ENCODE measurements around the gene CPED1. TPM values are rescaled to one million over a fixed set of nuclear protein-coding genes. Genes with fewer than 3 reads are reported as not detected.

Gene CPED1
- polyA plus RNA-seq, 1 donor from 2014 or later = not detected

DNA sequence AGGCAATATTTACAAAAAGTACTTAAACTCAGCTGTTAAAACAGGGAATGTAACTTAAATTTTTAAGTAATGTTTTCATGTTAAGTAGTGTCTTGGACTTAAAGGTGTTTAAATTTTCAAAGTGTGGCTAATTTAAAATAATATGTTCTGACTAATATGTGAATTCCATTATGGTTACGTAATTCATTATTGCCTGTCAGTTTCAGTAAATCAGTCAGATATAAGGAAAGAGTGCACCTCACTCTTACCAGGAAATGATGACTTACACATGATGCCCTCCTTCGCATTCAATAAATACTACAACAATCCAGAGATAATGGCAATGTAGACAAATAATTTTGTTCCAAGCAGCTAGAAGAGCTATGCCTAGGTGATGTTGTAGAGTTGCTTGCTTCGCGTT is 271.3 kb downstream of the CPED1 start:
- Histone ChIP-seq H3K9me3 (ENCODE audit: low read length) (no peaks in the 10 kb centered on the region), H3K4me3 (ENCODE audit: low read length) (no peak overlapping the region), H3F3A (ENCODE audit: insufficient read depth, low read length, poor library complexity, severe bottlenecking) (no peaks in the 10 kb centered on the region), H4K20me1 (ENCODE audit: insufficient read depth) (no peaks in the 10 kb centered on the region), H2AFZ (ENCODE audit: low read depth, low read length) (no peak overlapping the region), H3K9me2 (ENCODE audit: insufficient read depth, low read length) (no peaks in the 10 kb centered on the region), H3K27ac (ENCODE audit: low read length) (no peak overlapping the region), H3K79me2 (replicated peaks; ENCODE audit: insufficient read depth, low read length) (no peaks in the 10 kb centered on the region), H3K4me2 (ENCODE audit: low read length) (no peak overlapping the region), H3K27me3 (ENCODE audit: insufficient read depth, low read depth, low read length) (no peaks in the 10 kb centered on the region), H3K36me3 (ENCODE audit: insufficient read depth, low read length) (no peaks in the 10 kb centered on the region), H3K9ac (ENCODE audit: low read length) (no peak overlapping the region)
- TF ChIP-seq REST (IDR thresholded peaks at IDR 0.05; ENCODE audit: borderline replicate concordance) = no peak
- TF ChIP-seq EZH2 (IDR thresholded peaks at IDR 0.05; ENCODE audit: borderline replicate concordance, insufficient read depth, low read length, poor library complexity, severe bottlenecking) = no peak
- no peak for TF ChIP-seq MXI1 (conservative IDR thresholded peaks at IDR 0.05; ENCODE audit: poor library complexity, severe bottlenecking)
- TF ChIP-seq POLR2AphosphoS5 (IDR thresholded peaks at IDR 0.05) = no peak
- TF ChIP-seq, protein P1, sequence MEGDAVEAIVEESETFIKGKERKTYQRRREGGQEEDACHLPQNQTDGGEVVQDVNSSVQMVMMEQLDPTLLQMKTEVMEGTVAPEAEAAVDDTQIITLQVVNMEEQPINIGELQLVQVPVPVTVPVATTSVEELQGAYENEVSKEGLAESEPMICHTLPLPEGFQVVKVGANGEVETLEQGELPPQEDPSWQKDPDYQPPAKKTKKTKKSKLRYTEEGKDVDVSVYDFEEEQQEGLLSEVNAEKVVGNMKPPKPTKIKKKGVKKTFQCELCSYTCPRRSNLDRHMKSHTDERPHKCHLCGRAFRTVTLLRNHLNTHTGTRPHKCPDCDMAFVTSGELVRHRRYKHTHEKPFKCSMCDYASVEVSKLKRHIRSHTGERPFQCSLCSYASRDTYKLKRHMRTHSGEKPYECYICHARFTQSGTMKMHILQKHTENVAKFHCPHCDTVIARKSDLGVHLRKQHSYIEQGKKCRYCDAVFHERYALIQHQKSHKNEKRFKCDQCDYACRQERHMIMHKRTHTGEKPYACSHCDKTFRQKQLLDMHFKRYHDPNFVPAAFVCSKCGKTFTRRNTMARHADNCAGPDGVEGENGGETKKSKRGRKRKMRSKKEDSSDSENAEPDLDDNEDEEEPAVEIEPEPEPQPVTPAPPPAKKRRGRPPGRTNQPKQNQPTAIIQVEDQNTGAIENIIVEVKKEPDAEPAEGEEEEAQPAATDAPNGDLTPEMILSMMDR (IDR thresholded peaks at IDR 0.05; ENCODE audit: poor library complexity, severe bottlenecking) = no peak
- TF ChIP-seq SMC3 (conservative IDR thresholded peaks at IDR 0.05; ENCODE audit: poor library complexity) = no peak

- Histone ChIP-seq H3K4me3 (ENCODE audit: low read length) (no peak overlapping the region), H3K9ac (ENCODE audit: low read length) (no peak overlapping the region), H3K36me3 (ENCODE audit: insufficient read depth, low read length) (no peaks in the 10 kb centered on the region), H3K9me2 (ENCODE audit: insufficient read depth, low read length) (no peaks in the 10 kb centered on the region), H4K20me1 (ENCODE audit: insufficient read depth) (no peaks in the 10 kb centered on the region), H3F3A (ENCODE audit: insufficient read depth, low read length, poor library complexity, severe bottlenecking) (no peaks in the 10 kb centered on the region), H3K79me2 (replicated peaks; ENCODE audit: insufficient read depth, low read length) (no peaks in the 10 kb centered on the region), H3K27ac (ENCODE audit: low read length) (no peak overlapping the region), H2AFZ (ENCODE audit: low read depth, low read length) (no peak overlapping the region), H3K9me3 (ENCODE audit: low read length) (no peaks in the 10 kb centered on the region), H3K4me2 (ENCODE audit: low read length) (no peak overlapping the region), H3K27me3 (ENCODE audit: insufficient read depth, low read depth, low read length) (no peaks in the 10 kb centered on the region)
- no peak for TF ChIP-seq EZH2 (IDR thresholded peaks at IDR 0.05; ENCODE audit: borderline replicate concordance, insufficient read depth, low read length, poor library complexity, severe bottlenecking)
- TF ChIP-seq MXI1 (conservative IDR thresholded peaks at IDR 0.05; ENCODE audit: poor library complexity, severe bottlenecking) = no peak
- TF ChIP-seq, protein P1 (IDR thresholded peaks at IDR 0.05; ENCODE audit: poor library complexity, severe bottlenecking) = no peak
- TF ChIP-seq SMC3 (conservative IDR thresholded peaks at IDR 0.05; ENCODE audit: poor library complexity) = no peak
- no peak for TF ChIP-seq RAD21 (conservative IDR thresholded peaks at IDR 0.05)
- no peak for TF ChIP-seq EP300 (conservative IDR thresholded peaks at IDR 0.05; ENCODE audit: poor library complexity, severe bottlenecking)
- no peak for TF ChIP-seq TAF1 (IDR thresholded peaks at IDR 0.05; ENCODE audit: low read depth)
- TF ChIP-seq REST (IDR thresholded peaks at IDR 0.05; ENCODE audit: borderline replicate concordance) = no peak
- TF ChIP-seq POLR2AphosphoS5 (IDR thresholded peaks at IDR 0.05) = no peak
Measured at GRCh38 chr7:121261207-121261884, 272.8 kb downstream of the CPED1 start.
